Osteoblast (primary cell): ENCODE measurements around the gene ADARB2. TPM values are rescaled to one million over a fixed set of nuclear protein-coding genes. Genes with fewer than 3 reads are reported as not detected.

Experiments
- DNase-seq: peaks from one replicate; pipeline ENCODE4 v3.0.0; 2011; ENCODE audit warnings: low spot score, mixed read lengths; ENCODE audit not compliant: insufficient read length; ENCODE audit errors: missing footprints
- H2AFZ ChIP-seq: 2 replicates; pipeline ENCODE4 v1.6.0; 2011; ENCODE audit warnings: mild to moderate bottlenecking, low read length
- H3K27ac ChIP-seq: 2 replicates; pipeline ENCODE4 v1.5.1; 2011; ENCODE audit warnings: mild to moderate bottlenecking, low read depth, low read length, moderate library complexity
- H3K27me3 ChIP-seq: 2 replicates; pipeline ENCODE4 v1.6.0; 2012; ENCODE audit warnings: mild to moderate bottlenecking, control low read depth, inconsistent platforms, low read length, moderate library complexity; ENCODE audit not compliant: insufficient read depth
- H3K36me3 ChIP-seq: 2 replicates; pipeline ENCODE4 v1.5.1; 2011; ENCODE audit warnings: mild to moderate bottlenecking, low read length, control low read depth, moderate library complexity; ENCODE audit not compliant: insufficient read depth
- H3K4me1 ChIP-seq: 2 replicates; pipeline ENCODE4 v1.5.1; 2011; ENCODE audit warnings: mild to moderate bottlenecking, low read length, control low read depth, moderate library complexity; ENCODE audit not compliant: insufficient read depth
- H3K4me2 ChIP-seq: 2 replicates; pipeline ENCODE4 v1.6.0; 2011; ENCODE audit warnings: mild to moderate bottlenecking, low read length; ENCODE audit not compliant: insufficient read depth
- H3K4me3 ChIP-seq: fragments of 200-600 bp; sonication (generic); 3 replicates; pipeline ENCODE4 v1.5.1; 2012; ENCODE audit warnings: mild to moderate bottlenecking, low read length, inconsistent platforms; ENCODE audit not compliant: insufficient read depth
- H3K79me2 ChIP-seq: 2 replicates; pipeline ENCODE4 v1.6.0; 2012; ENCODE audit warnings: mild to moderate bottlenecking, low read length, control low read depth, inconsistent platforms; ENCODE audit not compliant: insufficient read depth
- H3K9me3 ChIP-seq: 2 replicates; pipeline ENCODE4 v1.5.1; 2011; ENCODE audit warnings: low read depth, low read length, control low read depth
- H4K20me1 ChIP-seq: 2 replicates; pipeline ENCODE4 v1.6.0; 2012; ENCODE audit warnings: mild to moderate bottlenecking, low read length, control low read depth; ENCODE audit not compliant: insufficient read depth
- CTCF ChIP-seq: IDR thresholded peaks from 2 replicates; pipeline ENCODE4 v1.5.1; 2011; ENCODE audit warnings: mild to moderate bottlenecking, low read depth, low read length, moderate library complexity; ENCODE audit errors: extremely low read depth
- total RNA-seq: library from RNA; depleted of rRNA; stranded (reverse); fragments of >200 nt; gene quantifications from 2 replicates; pipeline ENCODE4 v1.2.3, GENCODE V29; 2012

Gene ADARB2
- total RNA-seq, 1 donor: not detected

GRCh38 chr10:1152386-1153250 is 584.7 kb downstream of the ADARB2 start:
- Histone ChIP-seq H3K27me3 (no peaks in the 10 kb centered on the region), H3K79me2 (no peaks in the 10 kb centered on the region), H3K4me3 (no peak overlapping the region), H2AFZ (no peak overlapping the region), H3K27ac (no peak overlapping the region), H3K4me1 (no peaks in the 10 kb centered on the region), H3K36me3 (no peaks in the 10 kb centered on the region), H4K20me1 (no peaks in the 10 kb centered on the region), H3K9me3 (no peaks in the 10 kb centered on the region), H3K4me2 (no peak overlapping the region)
- TF ChIP-seq CTCF: no peak
- DNase-seq: no peak

GRCh38 chr10:1151076-1152033 is 586.0 kb downstream of the ADARB2 start:
- no peaks in the 10 kb centered on the region for H3K27me3 ChIP-seq
- no peak for TF ChIP-seq CTCF
- H3K79me2 ChIP-seq: no peaks in the 10 kb centered on the region
- H3K9me3 ChIP-seq: no peaks in the 10 kb centered on the region
- H3K36me3 ChIP-seq: no peaks in the 10 kb centered on the region
- no peaks in the 10 kb centered on the region for H3K4me1 ChIP-seq
- no peaks in the 10 kb centered on the region for H4K20me1 ChIP-seq
- no peak overlapping the region for H2AFZ ChIP-seq
- H3K27ac ChIP-seq: no peak overlapping the region
- no peak overlapping the region for H3K4me3 ChIP-seq
- no peak for DNase-seq
- H3K4me2 ChIP-seq: no peak overlapping the region

GRCh38 chr10:1150638-1150955 is 586.7 kb downstream of the ADARB2 start:
- Histone ChIP-seq H3K4me3 (no peak overlapping the region), H3K27me3 (no peaks in the 10 kb centered on the region), H3K79me2 (no peaks in the 10 kb centered on the region), H3K4me2 (no peak overlapping the region), H3K9me3 (no peaks in the 10 kb centered on the region), H4K20me1 (no peaks in the 10 kb centered on the region), H3K4me1 (no peaks in the 10 kb centered on the region), H3K36me3 (no peaks in the 10 kb centered on the region), H3K27ac (no peak overlapping the region), H2AFZ (no peak overlapping the region)
- TF ChIP-seq CTCF: no peak
- no peak for DNase-seq
